NCI-H345 treated with DMSO at 0.1 percent for 48 hours (cell line): ENCODE data around the gene CAPN5.

Source experiments
- DNase-seq: peaks from one replicate; lab custom pipeline; 2025; ENCODE audit not compliant: unreplicated experiment; lab: John Stamatoyannopoulos, UW

The CAPN5 gene

DNA sequence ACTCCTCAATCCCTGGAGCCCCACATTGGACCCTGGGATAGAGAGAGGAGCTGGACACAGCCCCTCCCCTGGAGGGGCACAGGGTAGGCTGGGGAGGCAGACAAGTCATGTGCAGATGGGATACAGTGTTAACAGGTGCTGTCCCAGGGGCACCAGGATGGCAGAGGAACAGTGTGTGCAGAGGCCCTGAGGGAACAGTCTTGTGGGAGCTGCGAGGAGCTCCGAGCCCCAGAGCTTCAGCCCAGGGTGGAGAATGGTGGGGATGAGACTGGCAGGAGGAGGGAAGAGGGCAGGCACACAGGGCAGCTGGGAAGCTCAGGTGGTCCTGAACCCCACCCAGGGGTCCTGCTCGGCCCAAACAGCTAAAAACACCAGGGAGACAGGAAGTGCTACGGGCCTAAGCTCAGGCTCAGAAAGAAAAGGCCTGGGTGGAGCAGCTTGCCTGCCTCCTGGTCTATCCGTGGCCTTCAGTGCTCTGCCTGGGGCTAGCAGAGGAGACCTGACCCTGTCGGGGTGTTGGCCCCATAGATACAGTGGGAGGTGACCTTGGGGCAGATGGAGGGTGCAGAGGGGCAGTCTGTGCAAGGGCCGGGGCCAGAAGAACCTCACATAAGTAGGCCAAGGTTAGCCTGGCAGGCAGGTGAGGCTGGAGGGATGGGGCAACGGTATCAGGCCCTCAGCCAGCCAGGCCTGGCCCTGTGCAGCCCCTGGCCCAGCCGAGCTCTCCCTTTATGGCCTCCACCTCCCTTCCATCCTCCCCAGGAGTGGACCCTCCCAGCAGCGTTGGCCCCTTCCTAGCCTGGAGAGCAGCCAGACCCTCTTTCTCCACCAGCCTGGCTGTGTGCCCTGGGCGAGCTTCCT lies 15.4 kb downstream of the CAPN5 start:
- DNase-seq, result no peak

DNA sequence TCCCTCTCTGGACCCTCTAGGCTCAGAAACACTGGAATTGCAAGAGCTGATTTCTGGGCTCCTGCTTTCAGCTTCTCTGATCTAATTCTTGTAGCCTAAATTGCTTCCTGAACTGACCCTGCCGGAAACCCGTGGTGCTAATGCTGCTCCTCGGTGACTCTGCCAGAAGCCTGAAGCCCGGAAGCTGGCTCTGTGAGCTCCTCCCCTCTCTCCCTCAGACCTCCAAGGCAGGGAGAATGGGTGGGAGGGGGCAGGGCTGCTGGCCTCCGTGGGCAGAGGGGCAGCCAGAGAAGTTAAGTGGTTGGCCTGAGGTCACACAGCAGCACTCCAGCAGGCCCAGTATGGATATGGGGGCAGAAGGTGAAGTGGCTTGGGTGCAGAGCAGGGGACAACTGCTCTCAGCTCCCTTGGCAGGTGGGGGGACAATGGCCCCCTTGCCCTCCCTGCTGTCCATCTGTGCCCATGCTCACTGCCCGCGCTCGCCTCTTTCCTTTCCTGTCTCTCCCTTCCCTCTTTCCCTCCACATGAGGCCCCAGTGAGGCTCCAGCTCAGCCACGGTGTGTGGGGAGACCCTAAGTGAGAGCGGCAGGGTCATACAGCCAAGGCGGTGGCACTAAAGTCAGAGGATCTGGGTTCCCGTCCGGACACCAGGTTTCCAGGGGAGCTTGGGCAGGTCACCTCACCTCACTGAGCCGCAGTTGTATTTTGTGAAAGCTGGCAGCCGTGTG lies 16.2 kb downstream of the CAPN5 start:
- no peak for DNase-seq

DNA sequence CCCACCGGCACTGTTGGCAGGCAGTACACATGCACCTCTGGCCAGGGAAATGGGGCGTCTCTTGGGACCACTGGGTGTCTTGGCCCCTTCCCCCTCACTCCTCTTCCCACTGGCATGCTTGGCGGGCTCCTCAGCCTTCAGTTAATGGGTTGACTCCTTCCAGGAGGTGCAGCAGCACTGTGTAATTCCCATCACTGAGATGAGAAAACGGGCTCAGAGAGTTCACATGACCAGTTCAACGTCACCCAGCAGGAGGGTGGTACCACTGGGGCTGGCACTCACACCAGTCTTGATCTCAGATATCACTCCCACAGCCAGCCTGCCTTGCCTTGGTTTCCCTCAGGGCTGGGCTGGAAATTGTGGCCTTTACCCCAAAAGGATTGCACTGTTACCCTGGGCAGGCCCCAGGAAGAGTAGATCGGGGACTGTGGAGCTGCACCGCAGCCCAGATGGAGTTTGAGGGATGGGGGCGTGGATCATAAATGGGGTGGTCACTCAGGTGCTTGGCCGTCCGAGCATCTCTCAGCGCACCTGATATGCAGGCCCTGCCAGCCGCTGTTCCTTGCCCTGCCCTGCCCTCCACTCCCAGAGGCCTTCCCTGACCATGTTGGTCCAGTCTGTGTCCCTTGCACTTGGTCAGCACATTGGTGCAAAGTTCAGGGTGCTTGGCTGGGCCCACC lies 16.9 kb downstream of the CAPN5 start:
- no peak for DNase-seq

DNA sequence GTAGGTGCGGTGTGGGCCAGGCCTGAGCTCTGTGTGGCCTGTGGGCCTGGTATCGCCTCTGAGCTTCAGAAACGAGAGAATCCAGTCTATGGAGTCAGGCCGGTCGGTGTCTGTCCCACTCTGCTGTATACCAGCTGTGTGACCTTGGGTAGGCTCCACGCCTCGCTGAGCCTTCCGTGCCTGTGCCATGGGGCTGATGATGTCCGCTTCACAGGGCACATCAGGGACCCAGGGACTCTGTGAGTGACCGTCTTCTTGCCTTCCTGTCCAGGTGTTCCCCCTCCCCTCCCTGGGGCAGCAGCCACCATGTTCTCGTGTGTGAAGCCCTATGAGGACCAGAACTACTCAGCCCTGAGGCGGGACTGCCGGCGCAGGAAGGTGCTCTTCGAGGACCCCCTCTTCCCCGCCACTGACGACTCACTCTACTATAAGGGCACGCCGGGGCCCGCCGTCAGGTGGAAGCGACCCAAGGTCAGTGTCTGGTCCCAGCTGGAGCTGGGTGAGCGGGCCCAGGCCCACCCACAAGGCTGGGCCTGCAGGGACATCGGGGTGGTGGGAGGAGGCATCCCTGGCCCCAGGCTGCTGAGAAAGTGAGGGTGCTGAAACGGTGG lies 17.9 kb downstream of the CAPN5 start:
- no peak for DNase-seq

DNA sequence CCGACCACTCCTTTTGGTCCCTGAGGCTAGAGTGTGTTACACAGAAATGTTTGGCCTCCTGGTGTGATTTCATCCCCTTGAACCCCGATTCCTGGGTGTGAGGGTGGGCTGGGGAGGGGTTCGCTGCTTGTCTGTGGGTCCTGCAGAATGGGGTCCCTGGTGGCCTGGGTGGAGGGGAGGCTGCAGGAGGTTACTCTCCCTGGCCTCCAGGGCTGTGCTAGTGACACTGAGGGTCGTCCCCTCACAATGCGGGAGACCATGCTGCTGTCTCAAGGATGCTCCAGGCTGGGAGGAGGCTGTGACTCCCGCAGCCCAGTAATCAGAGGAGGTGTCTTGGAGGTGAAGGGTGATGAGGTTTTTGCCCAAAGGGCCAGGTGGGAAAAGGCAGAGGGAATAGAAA lies 18.9 kb downstream of the CAPN5 start:
- DNase-seq, result no peak

DNA sequence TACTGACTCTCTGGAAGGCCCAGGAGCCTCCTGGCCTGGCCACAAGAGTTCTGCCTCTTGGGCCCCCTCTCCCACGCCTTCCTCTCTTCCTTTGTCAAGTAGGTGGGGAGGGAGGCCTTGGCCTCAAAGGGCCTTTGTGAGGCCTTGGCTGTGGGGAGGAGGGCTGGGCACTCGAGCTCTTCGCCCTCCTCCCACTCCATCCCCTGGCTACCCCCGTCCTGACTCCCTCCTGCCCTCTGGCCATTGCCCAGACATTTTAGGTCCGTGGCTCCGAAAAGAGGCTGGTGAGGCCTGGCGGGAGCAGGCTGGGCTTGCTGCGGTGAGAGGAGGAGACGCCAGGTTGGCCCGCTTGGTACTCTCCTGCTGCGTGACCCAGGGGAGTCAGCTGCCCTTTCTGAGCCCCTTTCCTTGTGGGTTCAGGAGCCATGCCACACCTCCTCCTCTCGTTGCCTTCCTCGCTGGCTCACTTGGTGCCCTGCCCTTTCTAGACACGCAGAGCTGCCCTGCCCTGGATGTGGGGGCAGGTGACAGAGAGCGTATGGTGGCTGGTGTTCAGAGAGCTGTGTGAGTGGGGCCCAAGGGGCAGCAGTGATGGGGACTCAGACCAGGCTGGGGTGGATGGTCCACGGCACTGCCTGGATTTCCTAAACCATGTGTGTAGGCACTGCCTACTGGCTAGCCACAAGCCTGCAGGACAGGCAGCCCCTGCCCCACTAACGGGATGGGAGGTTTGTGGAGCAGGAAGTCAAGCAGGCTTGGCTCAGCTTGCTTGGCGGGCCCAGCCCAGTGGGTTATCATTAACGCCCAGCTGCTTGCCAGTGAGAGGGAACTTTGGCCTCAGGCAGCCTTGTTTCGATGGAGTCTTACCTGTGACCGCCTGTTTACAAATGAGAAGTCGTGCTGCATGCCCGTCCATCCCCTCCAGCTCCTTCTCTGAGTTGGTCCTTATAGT lies 20.0 kb downstream of the CAPN5 start:
- DNase-seq, result no peak

DNA sequence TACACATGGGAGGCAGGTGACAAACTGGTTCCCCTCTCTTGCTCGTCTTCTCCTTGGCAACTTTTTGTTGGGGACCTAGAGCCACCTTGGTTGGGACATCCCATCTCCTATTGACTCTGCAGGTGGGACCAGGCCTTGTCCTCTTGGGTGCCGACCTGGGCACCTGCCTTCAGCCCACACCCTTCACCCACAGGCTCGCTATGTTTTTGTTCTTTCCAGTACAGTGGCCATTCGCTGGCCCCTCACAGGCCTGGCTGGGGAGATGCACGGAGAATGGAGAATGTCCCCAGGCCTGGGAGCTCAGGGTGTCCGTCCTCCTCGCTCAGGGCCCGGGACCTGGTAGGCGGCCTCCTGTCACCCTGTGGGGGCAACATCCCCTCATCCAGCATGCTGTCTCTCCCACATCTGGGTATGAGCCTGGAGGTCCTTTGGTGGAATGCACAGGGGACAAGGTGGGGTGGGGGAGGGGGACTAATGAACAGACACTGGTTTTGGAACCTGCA lies 21.0 kb downstream of the CAPN5 start:
- no peak for DNase-seq

DNA sequence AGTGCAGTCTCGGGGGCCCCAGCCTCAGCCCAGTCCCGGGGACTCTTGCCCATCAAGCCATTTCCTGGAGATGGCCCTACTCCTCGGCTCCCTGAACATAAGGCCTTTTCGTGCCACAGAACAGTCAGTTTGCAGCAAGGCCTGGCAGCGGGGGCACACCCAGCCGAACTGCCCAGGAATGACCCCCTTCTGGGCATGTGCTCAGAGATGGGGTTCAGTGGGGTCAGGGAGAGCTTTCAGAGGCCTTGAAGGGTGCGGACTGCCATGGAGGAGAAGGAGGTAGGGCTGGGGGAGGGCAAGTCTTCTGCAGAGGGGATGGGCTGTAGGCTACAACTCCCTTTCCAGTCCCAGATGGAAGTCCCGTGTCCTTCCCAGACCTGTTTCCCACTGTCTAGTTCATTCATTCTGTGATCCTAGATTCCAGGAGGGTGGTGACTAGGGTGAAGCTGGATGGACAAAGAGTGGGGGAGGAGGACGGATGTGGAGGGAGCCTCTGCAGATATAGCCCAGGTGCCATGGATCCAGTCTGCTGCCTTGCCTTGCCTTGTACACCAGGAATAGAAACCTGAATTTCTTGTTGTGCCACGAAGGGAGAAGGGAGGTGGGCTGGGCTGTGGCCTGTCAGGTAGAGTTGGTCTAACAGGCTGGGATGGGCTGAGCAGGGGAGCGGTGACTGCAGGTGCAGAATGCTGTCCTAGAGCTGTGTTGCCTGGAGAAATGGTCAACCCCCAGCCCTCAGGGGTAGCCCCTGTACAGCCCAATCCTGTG lies 21.6 kb downstream of the CAPN5 start:
- no peak for DNase-seq

DNA sequence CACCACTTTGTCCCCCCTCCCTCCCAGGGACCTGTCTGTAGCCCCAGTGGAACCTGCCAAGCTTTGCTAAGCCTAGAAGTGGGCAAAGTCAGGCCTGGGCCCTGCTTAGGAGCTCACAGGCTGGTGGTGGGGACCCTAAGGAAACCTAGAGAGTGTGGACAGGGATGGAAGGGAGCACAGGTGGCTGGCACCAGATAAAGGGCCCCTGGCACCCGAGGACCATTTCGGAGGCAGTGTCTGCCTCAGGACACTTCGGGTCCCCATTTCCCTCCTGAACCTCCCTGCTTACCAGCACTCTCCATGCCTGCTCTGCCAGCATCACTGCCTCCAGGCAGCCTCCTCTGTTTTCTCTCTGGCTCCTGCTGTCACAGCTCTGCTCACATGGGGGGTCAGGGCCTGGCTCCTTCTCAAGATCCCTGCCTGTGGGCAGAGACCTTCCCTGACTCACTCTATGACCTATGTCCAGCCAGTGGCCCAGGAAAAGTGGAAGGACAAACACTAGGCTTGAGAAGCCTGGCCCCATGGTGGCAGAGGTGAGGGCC lies 22.3 kb downstream of the CAPN5 start:
- no peak for DNase-seq

DNA sequence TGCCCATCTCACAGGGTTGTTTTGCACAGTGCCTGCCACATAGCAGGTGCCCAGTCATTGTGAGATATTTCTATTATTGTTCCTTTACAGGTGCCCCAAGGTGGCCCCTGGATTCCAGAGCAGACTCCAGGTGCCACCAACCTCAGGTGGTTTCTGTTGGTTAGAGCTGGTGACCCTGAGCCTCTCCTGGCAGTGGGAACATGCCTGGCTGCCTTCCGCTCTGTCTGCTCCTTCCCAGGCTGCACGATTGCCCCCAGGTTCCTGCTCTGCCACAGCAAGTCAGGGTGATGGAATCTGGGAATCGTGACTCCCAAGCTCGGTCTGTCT lies 23.2 kb downstream of the CAPN5 start:
- no peak for DNase-seq

DNA sequence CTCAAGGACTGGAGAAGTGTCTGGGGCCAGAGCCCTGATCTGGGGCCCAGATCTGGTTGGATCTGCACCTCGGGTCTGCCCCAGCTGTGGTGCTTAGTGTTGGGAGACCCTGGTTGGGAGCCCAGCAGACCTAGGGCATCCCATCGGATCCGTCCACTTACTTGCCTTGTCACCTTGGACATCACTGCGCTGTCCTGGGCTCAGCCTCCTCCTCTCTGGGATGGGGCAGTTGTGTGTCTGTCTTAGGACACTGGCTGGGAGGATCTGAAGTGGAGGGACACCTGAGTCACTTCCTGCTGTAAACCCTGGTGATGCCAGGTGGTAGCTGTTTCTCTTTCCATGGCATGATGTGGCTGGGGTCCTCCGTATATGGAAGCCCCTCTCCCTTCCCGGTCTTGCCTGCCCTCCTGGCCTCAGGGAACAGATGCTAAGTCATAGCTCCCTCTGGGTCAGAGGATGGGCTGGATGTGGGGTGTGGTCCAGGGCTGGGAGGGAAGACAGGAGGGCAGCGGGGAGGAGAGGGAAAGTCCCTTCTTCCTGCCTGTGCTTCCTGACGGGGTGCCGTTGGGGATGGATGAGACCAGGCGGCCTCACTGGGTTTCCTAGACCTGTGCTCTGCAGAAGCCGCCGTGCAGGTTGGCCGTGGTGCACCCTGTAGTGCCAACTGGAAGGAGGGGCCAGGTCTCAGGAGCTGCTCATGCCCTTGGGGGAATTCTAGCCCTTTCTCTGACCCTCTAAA lies 23.8 kb downstream of the CAPN5 start:
- DNase-seq, result no peak

DNA sequence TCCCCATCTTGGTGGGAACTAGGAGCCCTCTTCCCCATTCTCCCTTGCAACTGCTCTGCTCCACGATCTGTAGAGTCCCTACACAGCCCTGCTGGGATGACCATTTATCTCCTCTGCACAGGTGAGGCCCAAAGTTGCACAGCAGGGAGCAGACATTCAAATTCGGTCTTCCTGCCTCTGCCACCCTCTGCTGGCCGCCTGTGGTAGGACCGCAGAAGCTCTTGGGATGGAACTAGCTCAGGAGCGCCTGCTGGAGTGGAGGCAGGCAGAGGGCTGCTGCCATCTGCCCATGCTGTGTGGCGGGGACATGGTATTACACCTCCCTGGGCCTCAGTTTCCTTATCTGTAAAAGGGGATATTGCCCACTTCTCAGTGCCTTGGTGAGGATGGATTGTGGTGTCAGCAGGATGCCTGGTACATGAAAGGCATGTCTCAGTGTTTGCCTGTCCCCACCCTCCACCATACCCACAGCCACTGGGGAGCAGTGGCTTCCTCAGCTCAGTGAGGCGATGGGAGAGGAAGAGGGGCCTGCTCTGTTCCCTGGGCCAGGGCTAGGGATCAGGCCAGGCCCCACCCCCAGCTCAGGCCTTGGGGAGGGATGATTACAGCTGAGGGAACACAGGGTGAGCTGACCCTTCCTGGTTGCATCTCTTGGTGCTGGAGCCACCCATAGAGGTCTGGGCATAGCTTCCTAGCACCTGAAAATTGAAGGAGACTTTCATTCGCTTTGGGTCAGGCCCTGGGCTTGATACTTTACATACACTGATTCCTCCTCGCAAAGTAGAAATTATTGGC lies 24.6 kb downstream of the CAPN5 start:
- DNase-seq, result peak; percentile 47

DNA sequence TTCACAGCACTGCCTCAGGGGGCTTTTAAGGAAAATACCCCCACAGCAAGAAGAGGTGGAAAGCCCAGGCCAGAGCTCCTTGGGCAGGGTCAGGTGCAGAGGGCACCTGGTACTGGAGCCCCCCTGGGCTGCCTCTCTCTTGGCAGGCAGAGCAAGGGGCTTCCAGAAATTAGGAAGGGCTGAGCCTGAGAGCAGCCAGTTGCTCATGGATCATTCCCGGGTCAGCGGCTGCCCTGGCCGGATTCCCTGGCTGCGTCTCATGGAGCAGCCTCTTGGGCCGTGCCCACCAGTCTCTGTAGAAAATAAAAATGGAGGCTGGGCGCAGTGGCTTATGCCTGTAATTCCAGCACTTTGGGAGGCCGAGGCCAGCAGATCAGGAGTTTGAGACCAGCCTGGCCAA lies 25.6 kb downstream of the CAPN5 start:
- DNase-seq, result no peak

DNA sequence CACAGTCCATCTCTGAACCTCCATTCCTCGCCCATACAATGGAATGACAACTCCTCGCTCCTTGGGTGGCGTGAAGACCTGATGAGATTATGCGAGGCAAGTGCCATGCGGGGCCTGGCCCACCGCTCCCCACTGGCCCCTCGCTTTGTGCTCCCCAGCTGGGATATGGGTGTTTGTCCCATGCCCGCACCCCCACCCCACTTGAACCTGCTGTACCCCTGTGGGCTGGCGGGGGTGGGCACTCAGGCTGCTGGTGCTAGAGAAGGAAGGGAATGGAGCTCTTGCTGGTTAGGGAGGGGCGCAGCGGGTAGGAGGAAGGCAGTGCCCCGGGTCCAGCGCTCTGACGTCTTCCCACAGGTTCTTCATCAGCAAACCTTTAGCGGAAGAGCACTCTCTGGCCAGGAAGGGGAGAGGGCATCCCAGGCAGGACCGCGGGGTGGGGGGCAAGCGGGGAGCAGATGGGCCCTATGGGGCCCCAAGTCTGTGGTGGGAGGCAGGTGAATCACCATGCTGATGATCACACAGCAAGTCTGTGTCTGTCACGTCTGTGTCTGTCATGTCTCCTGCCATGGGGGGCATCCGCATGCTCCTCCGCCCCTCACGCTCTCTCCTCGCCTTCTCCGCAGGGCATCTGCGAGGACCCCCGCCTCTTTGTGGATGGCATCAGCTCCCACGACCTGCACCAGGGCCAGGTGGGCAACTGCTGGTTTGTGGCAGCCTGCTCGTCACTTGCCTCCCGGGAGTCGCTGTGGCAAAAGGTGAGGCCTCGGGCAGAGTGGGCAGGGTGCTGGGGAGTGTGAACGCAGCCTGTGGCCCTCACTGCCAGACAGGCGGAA lies 26.5 kb downstream of the CAPN5 start:
- DNase-seq, result no peak

DNA sequence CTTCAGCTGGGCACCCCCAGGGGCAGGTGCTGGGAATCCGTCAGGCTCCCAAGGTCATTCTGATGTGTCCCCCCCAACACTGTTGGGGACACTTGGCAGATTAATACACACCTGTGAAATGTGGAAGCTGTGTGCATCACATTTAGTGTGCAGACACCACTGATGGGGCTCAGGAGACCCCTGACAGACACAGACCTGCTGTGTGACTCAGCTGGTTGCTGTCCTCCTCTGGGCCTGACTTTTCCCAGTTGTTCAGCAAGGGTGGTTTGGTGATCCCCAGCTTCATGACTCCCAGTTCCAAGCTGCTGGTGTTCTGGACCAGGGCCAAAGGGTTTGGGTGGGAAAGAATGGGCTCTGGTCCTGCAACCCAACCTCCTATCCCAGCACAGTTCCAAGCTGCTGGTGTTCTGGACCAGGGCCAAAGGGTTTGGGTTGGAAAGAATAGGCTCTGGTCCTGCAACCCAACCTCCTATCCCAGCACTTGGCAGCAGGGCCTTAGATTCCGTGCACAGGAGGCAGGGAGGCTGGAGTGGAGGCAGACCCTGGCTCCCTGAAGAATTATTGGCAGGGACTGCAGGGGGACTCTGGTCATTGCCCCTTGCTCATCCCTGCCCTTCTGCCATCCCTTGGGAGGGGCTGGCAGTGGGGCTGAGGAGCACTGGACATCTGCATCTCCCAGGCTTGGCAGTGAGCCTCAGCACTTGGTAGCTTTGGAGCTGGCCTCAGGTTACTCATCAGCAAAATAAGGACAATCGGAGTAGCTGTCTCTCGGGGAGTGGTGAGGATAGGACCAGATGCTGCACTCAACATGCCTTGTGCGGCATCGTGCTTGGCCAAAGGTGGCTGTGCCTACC lies 27.4 kb downstream of the CAPN5 start:
- no peak for DNase-seq

DNA sequence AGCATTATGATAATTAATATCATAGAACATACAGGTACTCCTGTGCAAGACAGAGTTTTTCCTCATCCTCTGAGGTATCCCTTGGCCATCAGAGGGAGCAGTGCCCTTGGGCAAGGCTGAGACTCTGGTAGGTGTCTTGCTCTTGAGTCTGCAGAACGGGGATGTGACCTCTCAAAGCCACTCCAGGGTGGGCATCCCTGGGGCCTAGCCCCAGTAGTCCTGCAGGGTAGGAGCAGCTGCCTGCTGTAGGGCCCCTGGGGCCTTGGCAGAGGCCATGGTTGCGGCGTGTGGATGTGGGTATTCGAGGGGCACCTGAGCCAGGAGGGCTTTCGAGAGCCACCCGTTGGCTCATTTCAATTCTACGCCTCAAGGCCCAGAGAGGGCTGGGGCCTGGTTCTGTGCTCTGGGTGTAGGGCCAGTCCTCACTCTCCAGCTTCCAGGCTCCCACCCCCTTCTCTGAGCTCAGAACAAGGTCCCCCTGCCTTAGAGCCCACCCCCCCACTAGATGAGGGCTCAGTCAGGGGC lies 28.1 kb downstream of the CAPN5 start:
- no peak for DNase-seq
